Measurements from ENCODE around the gene CD300C.
A peak's percentile ranks its signal among the peaks of the same experiment; 100 is the strongest.

The CD300C gene

GRCh38 chr17:74561586-74561985 lies 15.7 kb upstream of the CD300C start:
- peak; percentile 55 for DNase-seq

- DNase-seq = no peak
Measured at GRCh38 chr17:74558882-74559519, 13.1 kb upstream of the CD300C start.

DNA sequence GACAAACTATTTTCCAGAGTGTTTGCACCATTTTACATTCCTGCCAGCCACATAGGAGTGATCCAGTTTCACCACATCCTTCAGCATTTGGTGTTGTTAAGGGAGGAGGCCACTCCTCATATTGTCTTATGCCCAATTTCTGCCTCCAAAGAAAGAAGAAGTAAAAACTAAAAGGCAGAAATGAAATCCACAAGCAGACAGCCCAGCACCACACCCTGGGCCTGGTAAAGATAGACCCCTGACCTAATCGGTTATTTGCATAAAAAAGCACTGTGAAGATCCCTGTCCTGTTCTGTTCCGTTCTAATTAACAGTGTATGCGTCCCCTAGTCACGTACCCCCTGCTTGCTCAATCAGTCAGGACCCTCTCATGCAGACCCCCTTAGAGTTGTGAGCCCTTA lies 12.5 kb upstream of the CD300C start:
- peak; percentile 67 for DNase-seq

GRCh38 chr17:74555427-74555940 lies 9.6 kb upstream of the CD300C start:
- peak; percentile 28 for DNase-seq

GRCh38 chr17:74554909-74555308 lies 9.0 kb upstream of the CD300C start:
- peak; percentile 60 for DNase-seq

DNA sequence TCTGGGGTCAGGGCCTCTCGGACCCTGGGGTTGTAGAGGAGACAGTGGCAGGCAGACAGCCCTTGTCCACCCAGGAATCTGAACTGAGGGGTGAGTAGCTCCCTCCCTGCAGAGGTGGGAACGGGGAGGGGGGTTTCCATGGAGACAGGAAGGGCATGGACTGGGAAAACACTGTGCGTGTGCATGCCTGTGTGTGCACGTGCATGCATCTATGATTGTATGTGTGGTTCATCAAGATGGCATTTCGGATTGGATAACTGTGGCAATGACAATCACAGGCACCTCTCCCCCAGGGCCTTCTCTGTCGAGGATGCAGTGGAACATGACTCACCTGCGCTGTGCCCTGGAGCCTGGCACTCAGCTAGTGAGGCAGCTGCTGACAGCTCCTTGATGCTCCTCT lies 6.1 kb upstream of the CD300C start:
- no peak for DNase-seq

- no peak for DNase-seq
Measured at GRCh38 chr17:74550602-74551001, 4.7 kb upstream of the CD300C start.

DNA sequence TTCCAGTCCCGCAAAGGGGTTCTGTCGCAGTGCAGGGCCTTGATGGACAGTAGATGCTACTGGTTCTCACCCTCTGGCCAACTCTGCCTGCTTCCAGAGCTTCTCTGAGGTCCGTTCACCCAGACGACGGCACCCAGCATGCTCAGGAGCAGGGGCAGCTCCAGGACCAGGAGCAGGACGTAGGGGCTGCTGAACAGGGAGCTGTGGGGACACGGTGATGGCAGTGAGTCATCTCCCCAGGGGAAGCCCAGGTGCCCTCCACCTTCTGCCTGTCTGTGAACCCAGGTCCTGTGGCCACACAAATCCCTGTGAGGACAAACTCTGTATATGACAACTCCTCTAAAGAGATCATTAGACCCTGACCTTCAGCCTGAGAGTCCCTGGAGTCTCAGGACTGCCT lies 3.4 kb upstream of the CD300C start:
- DNase-seq = no peak

DNA sequence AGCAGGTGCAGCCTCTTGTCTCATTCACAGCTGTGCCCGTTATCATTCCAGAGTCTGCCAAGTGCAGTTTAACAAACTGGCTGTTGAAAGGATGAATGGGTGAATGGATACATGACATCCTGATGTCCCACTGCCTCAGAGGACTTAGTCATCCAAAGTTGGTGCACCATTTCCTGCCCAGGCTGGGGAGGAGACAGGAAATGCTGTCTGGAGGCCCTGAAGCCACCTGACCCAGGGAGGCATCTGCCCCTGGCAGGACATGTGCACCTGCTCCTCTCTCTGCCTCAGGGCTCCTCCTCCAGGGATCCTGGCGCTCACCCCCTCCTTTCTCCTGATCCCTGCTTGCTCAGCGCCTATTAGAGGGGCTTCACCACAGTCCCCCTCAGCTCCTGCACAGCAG lies 1.8 kb upstream of the CD300C start:
- DNase-seq = peak; percentile 40

DNA sequence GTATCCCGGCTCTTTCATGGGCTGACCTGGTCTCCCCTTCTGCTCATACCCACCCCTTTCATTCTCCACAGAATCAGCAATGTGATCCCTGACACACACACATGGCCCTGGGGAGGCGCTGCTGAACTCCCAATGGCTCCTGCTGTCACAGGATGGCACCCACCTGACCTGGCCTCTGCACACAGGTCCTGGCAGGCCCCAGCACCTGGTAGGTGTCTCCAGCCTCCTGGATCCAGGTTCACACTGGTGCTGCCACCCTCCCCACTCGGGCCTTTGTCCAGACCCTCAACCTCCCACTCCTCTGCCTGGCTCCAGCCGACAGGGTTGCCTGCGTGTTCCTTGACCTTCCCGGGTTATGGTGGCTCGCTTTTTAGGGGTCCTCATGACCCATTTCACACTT lies 1.3 kb upstream of the CD300C start:
- DNase-seq = no peak

DNA sequence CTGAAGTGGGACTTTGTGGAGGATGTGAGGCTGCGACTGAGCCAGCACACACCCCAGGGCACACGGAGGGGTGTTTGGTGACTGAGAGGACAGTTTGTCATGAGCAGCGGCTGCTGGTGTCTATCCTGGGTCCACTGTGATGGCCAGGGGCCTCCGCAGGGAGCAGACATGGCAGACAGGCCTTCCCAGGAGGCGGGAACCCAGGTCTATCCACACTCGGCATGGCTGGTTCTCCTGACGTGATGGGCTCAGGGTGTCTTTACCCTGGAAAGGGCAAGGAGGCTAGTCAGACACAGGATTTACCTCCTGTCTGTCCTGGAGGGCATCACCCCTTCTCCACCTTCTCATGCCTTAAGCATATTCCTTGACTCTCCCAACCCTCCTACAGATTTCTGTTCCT lies 671 bp upstream of the CD300C start:
- DNase-seq = no peak

DNA sequence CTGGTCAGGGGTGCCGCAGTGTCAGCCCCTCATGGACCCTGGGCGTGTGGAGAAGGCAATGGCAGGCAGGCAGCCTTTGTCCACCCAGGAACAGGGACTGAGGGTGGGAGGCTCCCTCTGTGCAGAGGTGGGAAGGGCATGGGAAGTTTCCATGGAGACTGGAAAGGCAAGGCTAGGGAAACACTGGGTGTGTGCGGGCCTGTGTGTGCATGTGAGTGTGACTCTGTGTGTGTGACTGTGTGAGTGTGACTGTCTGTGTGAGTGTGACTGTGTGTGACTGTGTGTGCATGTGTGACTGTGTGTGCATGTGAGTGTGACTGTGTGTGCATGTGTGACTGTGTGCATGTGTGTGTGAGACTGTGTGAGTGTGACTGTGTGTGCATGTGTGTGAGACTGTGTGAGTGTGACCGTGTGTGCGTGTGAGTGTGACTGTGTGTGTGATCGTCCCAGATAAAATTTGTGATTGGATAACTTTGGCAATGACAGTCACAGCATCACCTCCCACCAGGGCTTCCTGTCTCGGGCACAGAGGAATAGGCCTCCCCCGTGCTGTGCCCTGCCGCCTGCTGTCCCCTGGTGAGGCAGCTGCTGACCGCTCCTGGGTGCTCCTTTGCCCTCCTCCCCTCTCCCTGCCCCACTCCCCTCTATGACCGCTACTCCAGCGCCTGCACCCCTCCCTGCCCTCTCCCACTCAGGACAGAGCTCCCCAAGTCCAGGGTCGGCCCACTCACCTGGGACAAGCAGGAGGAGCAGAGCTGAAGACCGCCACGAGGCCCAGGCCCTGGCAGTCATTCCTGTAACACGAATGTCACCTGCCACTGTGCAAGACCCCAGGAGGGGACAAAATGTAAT lies 698 bp downstream of the CD300C start:
- peak; percentile 45 for DNase-seq

DNA sequence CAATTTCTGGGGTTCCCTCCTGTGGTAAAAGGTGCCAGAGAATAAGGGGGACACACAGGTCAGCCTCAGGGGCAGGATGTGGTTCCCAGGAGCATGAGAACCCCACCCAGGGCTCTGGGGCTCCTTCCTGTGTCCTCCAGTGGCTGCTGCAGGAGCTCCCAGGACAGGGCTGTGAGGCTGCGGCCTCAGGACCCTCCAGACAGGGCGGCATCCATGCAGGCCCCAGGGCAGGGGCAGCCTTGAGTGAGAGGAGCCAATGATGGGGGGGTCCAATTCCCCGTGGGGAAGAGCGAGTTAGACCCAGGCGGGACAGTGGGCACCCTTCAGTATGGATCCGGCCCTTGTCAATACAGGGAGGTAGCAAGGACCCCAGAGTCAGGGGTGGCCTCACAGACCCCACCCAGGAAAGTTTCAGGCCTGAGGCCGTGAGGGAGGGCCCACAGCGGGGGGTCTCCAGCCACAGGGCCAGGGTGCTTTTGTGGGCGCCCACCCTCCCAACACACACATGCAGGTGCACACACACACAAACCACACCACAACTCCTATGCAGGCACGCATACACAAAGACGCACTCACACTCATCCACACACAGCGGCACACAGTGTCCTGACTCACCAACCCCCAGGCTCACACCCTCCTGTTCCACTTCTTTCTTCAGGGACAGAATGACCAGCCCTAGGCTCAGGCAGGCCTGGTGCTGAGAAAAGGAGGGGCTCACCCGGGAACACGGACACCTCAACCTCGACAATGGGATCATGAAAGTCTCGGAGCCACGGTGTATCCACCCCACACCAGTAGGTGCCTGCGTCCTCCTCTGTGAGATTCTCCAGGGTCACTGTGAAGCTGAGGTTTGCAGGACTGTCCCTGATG lies 1.8 kb downstream of the CD300C start:
- DNase-seq = no peak

GRCh38 chr17:74543406-74543805 lies 2.5 kb downstream of the CD300C start:
- no peak for DNase-seq

GRCh38 chr17:74542727-74543383 lies 3.1 kb downstream of the CD300C start:
- no peak for DNase-seq

DNA sequence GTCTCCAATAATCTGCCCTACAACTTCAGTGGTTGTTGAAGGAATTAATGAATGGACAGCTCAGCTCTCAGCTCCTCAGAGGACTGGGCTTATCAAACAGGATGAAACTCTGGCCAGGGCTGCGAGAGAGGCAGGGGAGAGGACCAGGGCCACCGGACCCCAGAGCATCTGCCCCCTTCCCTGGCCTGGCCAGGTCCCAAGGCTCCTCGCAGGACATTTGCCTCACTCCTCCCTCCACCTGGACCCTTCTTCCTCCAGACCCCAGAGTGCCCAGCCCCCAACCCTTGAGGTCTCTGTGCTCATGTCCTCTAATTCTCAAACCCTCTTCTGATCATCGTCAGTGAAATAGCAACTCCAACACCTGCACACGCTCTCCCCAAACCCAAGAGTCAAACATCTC lies 3.7 kb downstream of the CD300C start:
- DNase-seq = no peak

- no peak for DNase-seq
Measured at GRCh38 chr17:74541176-74542111, 4.5 kb downstream of the CD300C start.

DNA sequence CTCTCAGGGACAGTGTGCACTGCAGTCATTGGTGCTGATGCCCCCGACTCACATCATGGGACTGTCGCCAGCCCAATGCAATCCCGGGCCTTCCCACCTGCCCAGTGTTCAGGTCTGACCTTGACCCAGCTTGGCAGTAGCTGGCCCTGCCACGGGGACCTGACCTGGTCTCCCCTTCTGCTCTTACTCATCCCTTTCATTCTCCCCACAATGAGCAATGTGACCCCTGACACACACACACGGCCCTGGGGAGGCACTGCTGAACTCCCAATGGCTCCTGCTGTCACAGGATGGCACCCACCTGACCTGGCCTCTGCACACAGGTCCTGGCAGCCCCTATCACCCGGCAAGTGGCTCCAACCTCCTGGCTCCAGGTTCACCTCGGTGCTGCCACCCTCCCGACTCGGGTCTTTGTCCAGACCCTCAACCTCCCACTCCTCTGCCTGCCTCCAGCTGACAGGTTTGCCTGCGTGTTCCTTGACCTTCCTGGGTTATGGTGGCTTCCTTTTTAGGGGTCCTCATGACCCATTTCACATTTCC lies 6.6 kb downstream of the CD300C start:
- DNase-seq = no peak

DNA sequence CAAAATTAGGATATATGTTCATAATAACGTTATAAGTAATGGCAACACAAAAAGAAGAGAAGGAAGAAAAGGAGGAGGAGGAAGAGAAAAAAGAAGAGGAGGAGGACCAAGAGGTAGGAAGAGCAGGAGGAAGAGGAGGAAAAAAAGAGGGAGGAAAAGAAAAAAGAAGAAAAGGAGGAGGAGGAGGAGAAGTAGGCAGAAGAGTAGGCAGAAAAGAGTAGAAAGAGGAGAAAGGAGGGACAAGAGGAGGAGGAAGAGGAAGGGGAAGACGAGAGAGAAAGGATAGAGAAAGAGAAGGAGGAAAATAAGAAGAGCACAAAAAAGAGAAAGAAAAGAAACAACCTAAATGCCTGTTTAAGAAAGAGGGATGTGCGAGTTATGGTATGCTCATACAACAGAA lies 9.0 kb downstream of the CD300C start:
- no peak for DNase-seq

DNA sequence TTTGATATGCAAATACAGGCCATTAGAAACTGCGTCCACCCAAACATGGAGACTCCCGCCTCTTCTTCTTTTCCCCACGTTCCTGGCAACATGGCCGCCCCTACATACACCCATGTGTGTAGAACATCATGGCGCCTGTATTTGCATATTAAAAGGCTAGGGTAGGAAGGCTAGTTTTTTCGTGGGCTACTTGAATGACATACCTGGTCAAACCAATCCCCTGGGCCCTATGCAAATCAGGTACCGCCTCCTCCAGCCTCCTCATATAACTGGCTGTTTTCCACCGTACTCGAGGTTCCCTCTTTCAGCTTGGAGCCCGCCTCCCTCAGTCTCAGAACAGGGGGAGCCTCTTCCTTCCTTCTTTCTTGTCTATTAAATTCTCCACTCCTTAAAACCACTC lies 13.8 kb downstream of the CD300C start:
- peak; percentile 98 for DNase-seq

GRCh38 chr17:74531231-74531761 lies 14.6 kb downstream of the CD300C start, which contains the start of gene CD300LB:
Gene CD300LB, minus strand, starts transcription at chr17:74531475. Its CDS starts 125 bp downstream, at chr17:74531350.
- DNase-seq = peak; percentile 62

All from inflammatory macrophage treated with lipopolysaccharide for 4 hours (primary cell).